Heart left ventricle (tissue), 13 donors: ENCODE data around the gene APOBEC2.

Experiments used
- CTCF ChIP-seq, 12 donors: fragments of 200-600 bp; sonication (generic) in 4 of 12; IDR thresholded peaks; one replicate each; pipeline versions ENCODE4 v1.5.0 to v1.8.0; 2018 to 2022; ENCODE audit warnings: antibody characterized with exemption in 12 of 12, mild to moderate bottlenecking in 5 of 12
- POLR2A ChIP-seq, 2 donors: fragments of 450-650 bp; IDR thresholded peaks; one replicate each; pipeline ENCODE4 v1.6.1; 2017; ENCODE audit warnings: antibody characterized with exemption in 2 of 2, mild to moderate bottlenecking in 2 of 2, moderate library complexity in 2 of 2
- donor health status: ischemic (EF 13 %, LVEDD 7.1; RV severe dilation, severe dysfunction).
- donor health status: DM: no; HTN: yes; CAD: no.
- donor health status: DM: no; HTN: no; CAD: no.
- donor health status: ischemic (EF 25% LVEDD 6.9; RV normal size, moderate dysfunction).
- donor health status: ischemic (EF 25% LVEDD 5.7; RV mildly dilated, moderate dysfunction).
- donor health status: ischemic (EF 35%, LVEDD 5.7; RV mildly dilated, moderate dysfunction).
- donor health status: nonischemic (EF 11% LVEDD 7.7; RV severe dilation, severe dysfunction).
- donor health status: DM: yes; HTN: yes; CAD: no.
- donor health status: PGD.
- donor health status: ischemic (EF 29% LVEDD 5.4; RV normal size, mild dysfunction).
- donor health status: nonischemic (EF 23%, LVEDD 6.1; RV moderate dilation, normal function).

GRCh38 chr6:41092421-41093140, 39.6 kb downstream of the APOBEC2 start:
- TF ChIP-seq CTCF (IDR thresholded peaks at IDR 0.05) (peak in 7 of 12 donors; percentile 16 to 41 (median 33)), POLR2A (IDR thresholded peaks at IDR 0.05) (no peak)
